ENCODE results near the gene TMEM51.

DNA sequence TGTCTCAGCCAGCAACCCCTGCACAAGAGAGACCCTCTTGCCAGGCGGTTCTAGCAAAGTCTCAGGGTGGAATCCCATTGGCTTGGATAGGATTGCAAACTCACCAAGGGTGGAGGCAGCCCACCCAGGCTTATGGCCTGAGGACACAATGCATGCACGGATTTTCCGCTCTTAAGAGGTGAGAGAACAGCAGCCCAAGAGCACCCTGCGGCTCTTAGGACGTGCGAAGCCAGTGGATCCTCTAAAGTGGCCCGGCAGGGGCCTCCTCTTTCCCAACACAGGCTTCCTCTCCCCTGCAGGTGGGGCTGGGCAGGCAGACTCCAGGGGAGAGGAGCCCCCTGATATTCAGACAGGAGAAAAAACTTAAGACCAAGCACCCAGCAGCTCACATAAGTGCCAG is 31.2 kb upstream of the TMEM51 start:
- no peak for TF ChIP-seq POLR2A (IDR thresholded peaks at IDR 0.05)
- TF ChIP-seq CTCF (IDR thresholded peaks at IDR 0.05): no peak
